Measurements from ENCODE around the gene WDR70. TPM values are rescaled to one million over a fixed set of nuclear protein-coding genes. Genes with fewer than 3 reads are reported as not detected.

Gene WDR70
- total and polyA plus RNA-seq, 2 of the 8 experiments (the other 6 are each of a cell fraction or from before 2014, with no cell fraction given) = 10.6 to 37.4 TPM

DNA sequence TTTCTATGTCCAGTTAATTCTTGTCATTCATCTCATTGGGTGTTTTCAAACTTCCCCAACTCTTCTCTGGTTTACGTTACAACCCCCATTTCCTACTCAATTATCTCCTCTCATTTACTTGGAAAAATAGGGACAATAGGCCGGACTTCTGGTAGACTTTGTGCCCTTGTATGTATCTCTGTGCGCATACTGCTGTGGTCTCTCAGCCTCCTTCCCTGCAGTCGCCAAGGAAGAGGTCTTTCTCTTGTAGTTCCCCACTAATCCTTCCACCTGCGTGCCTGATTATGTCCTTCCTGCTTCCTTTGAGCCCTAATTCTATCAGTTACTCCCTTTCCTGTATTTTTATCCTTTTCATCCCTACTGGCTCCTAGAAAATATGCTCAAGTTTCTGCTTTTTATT is 284.4 kb downstream of the WDR70 start (continued):
- no peak for TF ChIP-seq KDM4A (IDR thresholded peaks at IDR 0.05; ENCODE audit: low read depth, low read length, severe bottlenecking)
- TF ChIP-seq POLR2A (IDR thresholded peaks at IDR 0.05; ENCODE audit: control extremely low read depth in 1 of 2, low read depth in 2 of 2, low read length in 2 of 2) = no peak
- TF ChIP-seq, protein P1, sequence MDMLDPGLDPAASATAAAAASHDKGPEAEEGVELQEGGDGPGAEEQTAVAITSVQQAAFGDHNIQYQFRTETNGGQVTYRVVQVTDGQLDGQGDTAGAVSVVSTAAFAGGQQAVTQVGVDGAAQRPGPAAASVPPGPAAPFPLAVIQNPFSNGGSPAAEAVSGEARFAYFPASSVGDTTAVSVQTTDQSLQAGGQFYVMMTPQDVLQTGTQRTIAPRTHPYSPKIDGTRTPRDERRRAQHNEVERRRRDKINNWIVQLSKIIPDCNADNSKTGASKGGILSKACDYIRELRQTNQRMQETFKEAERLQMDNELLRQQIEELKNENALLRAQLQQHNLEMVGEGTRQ (IDR thresholded peaks at IDR 0.05; ENCODE audit: low read length) = no peak
- TF ChIP-seq, protein P2, sequence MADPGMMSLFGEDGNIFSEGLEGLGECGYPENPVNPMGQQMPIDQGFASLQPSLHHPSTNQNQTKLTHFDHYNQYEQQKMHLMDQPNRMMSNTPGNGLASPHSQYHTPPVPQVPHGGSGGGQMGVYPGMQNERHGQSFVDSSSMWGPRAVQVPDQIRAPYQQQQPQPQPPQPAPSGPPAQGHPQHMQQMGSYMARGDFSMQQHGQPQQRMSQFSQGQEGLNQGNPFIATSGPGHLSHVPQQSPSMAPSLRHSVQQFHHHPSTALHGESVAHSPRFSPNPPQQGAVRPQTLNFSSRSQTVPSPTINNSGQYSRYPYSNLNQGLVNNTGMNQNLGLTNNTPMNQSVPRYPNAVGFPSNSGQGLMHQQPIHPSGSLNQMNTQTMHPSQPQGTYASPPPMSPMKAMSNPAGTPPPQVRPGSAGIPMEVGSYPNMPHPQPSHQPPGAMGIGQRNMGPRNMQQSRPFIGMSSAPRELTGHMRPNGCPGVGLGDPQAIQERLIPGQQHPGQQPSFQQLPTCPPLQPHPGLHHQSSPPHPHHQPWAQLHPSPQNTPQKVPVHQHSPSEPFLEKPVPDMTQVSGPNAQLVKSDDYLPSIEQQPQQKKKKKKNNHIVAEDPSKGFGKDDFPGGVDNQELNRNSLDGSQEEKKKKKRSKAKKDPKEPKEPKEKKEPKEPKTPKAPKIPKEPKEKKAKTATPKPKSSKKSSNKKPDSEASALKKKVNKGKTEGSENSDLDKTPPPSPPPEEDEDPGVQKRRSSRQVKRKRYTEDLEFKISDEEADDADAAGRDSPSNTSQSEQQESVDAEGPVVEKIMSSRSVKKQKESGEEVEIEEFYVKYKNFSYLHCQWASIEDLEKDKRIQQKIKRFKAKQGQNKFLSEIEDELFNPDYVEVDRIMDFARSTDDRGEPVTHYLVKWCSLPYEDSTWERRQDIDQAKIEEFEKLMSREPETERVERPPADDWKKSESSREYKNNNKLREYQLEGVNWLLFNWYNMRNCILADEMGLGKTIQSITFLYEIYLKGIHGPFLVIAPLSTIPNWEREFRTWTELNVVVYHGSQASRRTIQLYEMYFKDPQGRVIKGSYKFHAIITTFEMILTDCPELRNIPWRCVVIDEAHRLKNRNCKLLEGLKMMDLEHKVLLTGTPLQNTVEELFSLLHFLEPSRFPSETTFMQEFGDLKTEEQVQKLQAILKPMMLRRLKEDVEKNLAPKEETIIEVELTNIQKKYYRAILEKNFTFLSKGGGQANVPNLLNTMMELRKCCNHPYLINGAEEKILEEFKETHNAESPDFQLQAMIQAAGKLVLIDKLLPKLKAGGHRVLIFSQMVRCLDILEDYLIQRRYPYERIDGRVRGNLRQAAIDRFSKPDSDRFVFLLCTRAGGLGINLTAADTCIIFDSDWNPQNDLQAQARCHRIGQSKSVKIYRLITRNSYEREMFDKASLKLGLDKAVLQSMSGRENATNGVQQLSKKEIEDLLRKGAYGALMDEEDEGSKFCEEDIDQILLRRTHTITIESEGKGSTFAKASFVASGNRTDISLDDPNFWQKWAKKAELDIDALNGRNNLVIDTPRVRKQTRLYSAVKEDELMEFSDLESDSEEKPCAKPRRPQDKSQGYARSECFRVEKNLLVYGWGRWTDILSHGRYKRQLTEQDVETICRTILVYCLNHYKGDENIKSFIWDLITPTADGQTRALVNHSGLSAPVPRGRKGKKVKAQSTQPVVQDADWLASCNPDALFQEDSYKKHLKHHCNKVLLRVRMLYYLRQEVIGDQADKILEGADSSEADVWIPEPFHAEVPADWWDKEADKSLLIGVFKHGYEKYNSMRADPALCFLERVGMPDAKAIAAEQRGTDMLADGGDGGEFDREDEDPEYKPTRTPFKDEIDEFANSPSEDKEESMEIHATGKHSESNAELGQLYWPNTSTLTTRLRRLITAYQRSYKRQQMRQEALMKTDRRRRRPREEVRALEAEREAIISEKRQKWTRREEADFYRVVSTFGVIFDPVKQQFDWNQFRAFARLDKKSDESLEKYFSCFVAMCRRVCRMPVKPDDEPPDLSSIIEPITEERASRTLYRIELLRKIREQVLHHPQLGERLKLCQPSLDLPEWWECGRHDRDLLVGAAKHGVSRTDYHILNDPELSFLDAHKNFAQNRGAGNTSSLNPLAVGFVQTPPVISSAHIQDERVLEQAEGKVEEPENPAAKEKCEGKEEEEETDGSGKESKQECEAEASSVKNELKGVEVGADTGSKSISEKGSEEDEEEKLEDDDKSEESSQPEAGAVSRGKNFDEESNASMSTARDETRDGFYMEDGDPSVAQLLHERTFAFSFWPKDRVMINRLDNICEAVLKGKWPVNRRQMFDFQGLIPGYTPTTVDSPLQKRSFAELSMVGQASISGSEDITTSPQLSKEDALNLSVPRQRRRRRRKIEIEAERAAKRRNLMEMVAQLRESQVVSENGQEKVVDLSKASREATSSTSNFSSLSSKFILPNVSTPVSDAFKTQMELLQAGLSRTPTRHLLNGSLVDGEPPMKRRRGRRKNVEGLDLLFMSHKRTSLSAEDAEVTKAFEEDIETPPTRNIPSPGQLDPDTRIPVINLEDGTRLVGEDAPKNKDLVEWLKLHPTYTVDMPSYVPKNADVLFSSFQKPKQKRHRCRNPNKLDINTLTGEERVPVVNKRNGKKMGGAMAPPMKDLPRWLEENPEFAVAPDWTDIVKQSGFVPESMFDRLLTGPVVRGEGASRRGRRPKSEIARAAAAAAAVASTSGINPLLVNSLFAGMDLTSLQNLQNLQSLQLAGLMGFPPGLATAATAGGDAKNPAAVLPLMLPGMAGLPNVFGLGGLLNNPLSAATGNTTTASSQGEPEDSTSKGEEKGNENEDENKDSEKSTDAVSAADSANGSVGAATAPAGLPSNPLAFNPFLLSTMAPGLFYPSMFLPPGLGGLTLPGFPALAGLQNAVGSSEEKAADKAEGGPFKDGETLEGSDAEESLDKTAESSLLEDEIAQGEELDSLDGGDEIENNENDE (IDR thresholded peaks at IDR 0.05; ENCODE audit: insufficient replicate concordance, low read length) = no peak
